SIG-M5 treated with dmso at 0.1 percent for 504 hours (cell line): ENCODE measurements around the gene NEU1.

Experiments
- DNase-seq: peaks from one replicate; lab custom pipeline; 2025; ENCODE audit not compliant: unreplicated experiment; lab: John Stamatoyannopoulos, UW

The NEU1 gene

GRCh38 chr6:31896856-31897611 lies 34.4 kb upstream of the NEU1 start:
- no peak for DNase-seq

GRCh38 chr6:31896493-31896855 lies 33.9 kb upstream of the NEU1 start:
- no peak for DNase-seq

GRCh38 chr6:31892821-31893220 lies 30.2 kb upstream of the NEU1 start:
- no peak for DNase-seq

- no peak for DNase-seq
Observed at GRCh38 chr6:31889331-31889972, 26.8 kb upstream of the NEU1 start.

GRCh38 chr6:31888276-31889258 lies 25.9 kb upstream of the NEU1 start:
- no peak for DNase-seq

GRCh38 chr6:31887173-31888007 lies 24.8 kb upstream of the NEU1 start:
- DNase-seq = no peak

GRCh38 chr6:31886541-31886991 lies 23.9 kb upstream of the NEU1 start:
- no peak for DNase-seq

- no peak for DNase-seq
Observed at GRCh38 chr6:31884528-31885035, 22.0 kb upstream of the NEU1 start.

- DNase-seq = no peak
Observed at GRCh38 chr6:31883676-31884075, 21.1 kb upstream of the NEU1 start.

- no peak for DNase-seq
Observed at GRCh38 chr6:31882344-31882743, 19.7 kb upstream of the NEU1 start.

GRCh38 chr6:31881136-31881859 lies 18.7 kb upstream of the NEU1 start:
- no peak for DNase-seq

- DNase-seq = no peak
Observed at GRCh38 chr6:31880616-31881015, 18.0 kb upstream of the NEU1 start.

- DNase-seq = no peak
Observed at GRCh38 chr6:31879901-31880300, 17.3 kb upstream of the NEU1 start.

GRCh38 chr6:31879143-31879542 lies 16.5 kb upstream of the NEU1 start:
- DNase-seq = no peak

GRCh38 chr6:31878726-31879125 lies 16.1 kb upstream of the NEU1 start, which contains the start of gene SLC44A4:
Gene SLC44A4, minus strand, starts transcription at chr6:31878997. Its CDS starts 17 bp downstream, at chr6:31878980.
- no peak for DNase-seq

GRCh38 chr6:31878222-31878621 lies 15.6 kb upstream of the NEU1 start:
- DNase-seq = no peak

- DNase-seq = no peak
Observed at GRCh38 chr6:31877651-31878161, 15.1 kb upstream of the NEU1 start.

GRCh38 chr6:31877125-31877650 lies 14.6 kb upstream of the NEU1 start:
- DNase-seq = no peak

- no peak for DNase-seq
Observed at GRCh38 chr6:31876357-31876756, 13.7 kb upstream of the NEU1 start.
